MM.1S (cell line): ENCODE data around the gene SLC25A3.

Source experiments
- CTCF ChIP-seq: fragments of 300-600 bp; sonication (generic); IDR thresholded peaks from 2 replicates; pipeline ENCODE4 v1.5.1; 2016; ENCODE audit warnings: antibody characterized with exemption, low read length, mixed read lengths
- EZH2phosphoT487 ChIP-seq: fragments of 300-600 bp; sonication (generic); IDR thresholded peaks from 2 replicates; pipeline ENCODE4 v1.6.1; 2018; ENCODE audit warnings: antibody characterized with exemption, low read length

- no peak for TF ChIP-seq EZH2phosphoT487
- 0 out of 2 replicates have a peak, but pooled peaks have one; percentile 9 for TF ChIP-seq CTCF
Observed at GRCh38 chr12:98644433-98644711, 50.9 kb downstream of the SLC25A3 start.
